Measurements from ENCODE around the gene TMEM81.

DNA sequence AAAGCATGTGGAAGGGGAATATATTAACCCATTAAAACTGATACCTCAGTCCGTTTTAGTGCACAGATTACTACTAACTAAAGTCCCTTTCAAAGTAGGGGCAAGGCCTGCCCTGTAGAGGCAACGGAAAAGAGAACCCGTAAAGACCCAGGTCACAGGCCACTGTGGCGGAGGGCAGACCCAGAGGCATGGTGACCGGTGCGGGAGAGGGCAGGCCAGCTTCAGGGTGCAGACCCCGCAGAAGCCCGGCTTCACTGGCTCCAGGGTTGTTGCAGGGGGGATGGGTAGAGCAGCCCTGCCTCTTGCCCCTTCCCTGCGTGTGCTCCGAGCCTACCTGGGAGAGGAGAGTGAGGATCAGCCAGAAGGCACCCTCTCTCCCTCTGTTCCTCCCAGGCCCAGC is 23.5 kb downstream of the TMEM81 start:
- TF ChIP-seq, protein P1, sequence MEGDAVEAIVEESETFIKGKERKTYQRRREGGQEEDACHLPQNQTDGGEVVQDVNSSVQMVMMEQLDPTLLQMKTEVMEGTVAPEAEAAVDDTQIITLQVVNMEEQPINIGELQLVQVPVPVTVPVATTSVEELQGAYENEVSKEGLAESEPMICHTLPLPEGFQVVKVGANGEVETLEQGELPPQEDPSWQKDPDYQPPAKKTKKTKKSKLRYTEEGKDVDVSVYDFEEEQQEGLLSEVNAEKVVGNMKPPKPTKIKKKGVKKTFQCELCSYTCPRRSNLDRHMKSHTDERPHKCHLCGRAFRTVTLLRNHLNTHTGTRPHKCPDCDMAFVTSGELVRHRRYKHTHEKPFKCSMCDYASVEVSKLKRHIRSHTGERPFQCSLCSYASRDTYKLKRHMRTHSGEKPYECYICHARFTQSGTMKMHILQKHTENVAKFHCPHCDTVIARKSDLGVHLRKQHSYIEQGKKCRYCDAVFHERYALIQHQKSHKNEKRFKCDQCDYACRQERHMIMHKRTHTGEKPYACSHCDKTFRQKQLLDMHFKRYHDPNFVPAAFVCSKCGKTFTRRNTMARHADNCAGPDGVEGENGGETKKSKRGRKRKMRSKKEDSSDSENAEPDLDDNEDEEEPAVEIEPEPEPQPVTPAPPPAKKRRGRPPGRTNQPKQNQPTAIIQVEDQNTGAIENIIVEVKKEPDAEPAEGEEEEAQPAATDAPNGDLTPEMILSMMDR (IDR thresholded peaks at IDR 0.05): no peak
- TF ChIP-seq EZH2 (IDR thresholded peaks at IDR 0.05): no peak
- TF ChIP-seq EZH2phosphoT487 (IDR thresholded peaks at IDR 0.05): no peak

Data from neural progenitor cell (in vitro differentiated cells).